GM10248 (cell line): ENCODE results near the gene TMEM161A.

Source experiments
- CTCF ChIA-PET: fragments of 300-600 bp; sonication (Branson Sonifier 250); formaldehyde crosslinking; extraction: SDS; loops from one replicate; lab custom pipeline; 2021; ENCODE audit warnings: antibody characterized with exemption; lab: Yijun Ruan, JAX
- POLR2A ChIA-PET: fragments of 350-650 bp; sonication (Branson Sonifier 250); formaldehyde crosslinking; extraction: SDS; loops from one replicate; lab custom pipeline; 2020; ENCODE audit warnings: antibody characterized with exemption; lab: Yijun Ruan, JAX
- DNase-seq: peaks from one replicate; pipeline ENCODE4 v3.0.0; 2012; ENCODE audit errors: extremely low spot score
- CTCF ChIP-seq: IDR thresholded peaks from 2 replicates; pipeline ENCODE4 v1.5.1; 2012; ENCODE audit warnings: mild to moderate bottlenecking, low read depth; ENCODE audit errors: extremely low read depth, missing control alignments, control extremely low read depth

The TMEM161A gene

DNA sequence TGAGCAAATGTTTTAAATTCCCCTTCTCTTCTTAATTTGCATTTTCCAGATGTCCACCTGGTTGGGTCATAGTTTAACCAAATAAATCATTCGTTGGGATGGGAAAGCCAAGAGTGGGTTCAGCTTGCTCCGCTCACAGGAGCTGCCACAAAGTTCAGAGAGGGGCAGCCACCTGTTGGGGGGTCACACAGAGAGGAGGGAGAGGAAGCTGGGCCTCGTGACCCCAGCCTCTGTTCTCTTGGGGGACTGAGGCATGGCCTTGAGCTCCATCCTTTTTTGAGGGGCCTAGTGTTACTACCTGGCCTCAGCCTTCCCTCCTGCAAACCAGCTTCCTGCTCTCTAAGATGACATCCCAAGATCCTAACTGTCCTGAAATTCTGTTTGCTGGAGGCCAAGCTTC lies 29.3 kb upstream of the TMEM161A start:
- no peak for DNase-seq
- TF ChIP-seq CTCF, result no peak
- ChIA-PET CTCF (interaction anchor here (1.3 to 14.0 kb wide), 3 partner anchors 9 to 22 kb away, joined by 5 to 302 read pairs (median 27); no protein-coding TSS in a partner anchor), POLR2A (no interaction called here)

GRCh38 chr19:19165396-19165795 lies 27.1 kb upstream of the TMEM161A start:
- POLR2A ChIA-PET, result no interaction called here
- CTCF ChIA-PET, result no interaction called here
- no peak for DNase-seq
- TF ChIP-seq CTCF, result no peak

DNA sequence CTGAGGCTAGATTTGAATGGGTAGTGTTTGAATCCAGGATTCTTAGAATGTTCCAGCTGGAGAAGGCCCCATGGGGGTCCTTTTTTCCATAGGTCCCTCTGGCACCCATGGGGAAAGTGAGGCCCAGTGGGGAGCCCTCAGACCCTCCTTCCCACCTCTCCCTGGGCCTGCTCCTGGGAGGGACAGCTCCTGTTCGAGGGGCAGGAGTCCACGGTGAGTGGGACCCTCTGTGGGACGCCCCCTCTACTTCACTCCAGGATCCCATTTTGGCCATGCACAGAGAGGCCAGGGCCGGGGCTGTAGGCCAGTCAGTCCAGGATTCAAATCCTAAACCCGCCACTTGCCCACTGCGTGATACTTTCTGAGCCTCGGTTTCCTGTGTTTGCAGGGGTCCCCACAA lies 24.2 kb upstream of the TMEM161A start:
- POLR2A ChIA-PET, result no interaction called here
- no peak for TF ChIP-seq CTCF
- CTCF ChIA-PET, result interaction anchor here (1.0 to 8.4 kb wide), 2 partner anchors 12 to 15 kb away, joined by 3 to 93 read pairs; no protein-coding TSS in a partner anchor
- DNase-seq, result no peak

DNA sequence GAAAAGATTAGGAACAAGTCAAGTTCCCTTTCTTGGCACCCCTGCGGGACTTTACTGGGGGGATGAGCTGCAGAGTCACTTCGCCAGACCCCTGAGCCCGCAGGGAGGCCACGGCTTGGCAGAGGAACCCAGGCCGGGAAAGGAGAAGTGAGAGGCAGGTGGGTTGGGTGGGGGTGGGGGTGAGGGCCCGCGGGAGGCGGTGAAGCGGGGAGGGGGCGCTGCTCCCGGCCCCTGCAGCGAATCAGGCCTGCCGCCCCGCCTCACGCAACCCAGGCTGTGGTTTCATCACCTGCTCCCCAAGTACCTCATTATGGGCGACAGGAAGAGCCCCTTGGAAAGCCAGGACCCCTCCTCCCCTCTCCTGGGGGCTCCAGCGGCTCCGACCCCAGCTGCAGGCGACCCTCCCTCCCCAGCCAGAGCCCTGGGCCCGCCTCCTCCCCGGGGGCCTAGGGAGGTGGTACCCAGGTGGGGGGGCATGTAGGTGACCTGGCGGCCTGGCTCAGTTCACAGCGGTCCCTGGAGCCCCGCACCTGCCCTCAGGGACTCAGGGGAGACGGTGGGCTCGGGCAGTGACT lies 22.3 kb upstream of the TMEM161A start:
- ChIA-PET POLR2A (interaction anchor here (1.4 kb wide), 1 partner anchor 10 kb away, joined by 4 read pairs; the partner anchor contains the start of gene MEF2B), CTCF (interaction anchor here (4.7 to 8.4 kb wide), 3 partner anchors 8 to 14 kb away, joined by 27 to 93 read pairs (median 67); partner anchors contain the start of gene MEF2B)
- no peak for TF ChIP-seq CTCF
- DNase-seq, result peak; percentile 79

DNA sequence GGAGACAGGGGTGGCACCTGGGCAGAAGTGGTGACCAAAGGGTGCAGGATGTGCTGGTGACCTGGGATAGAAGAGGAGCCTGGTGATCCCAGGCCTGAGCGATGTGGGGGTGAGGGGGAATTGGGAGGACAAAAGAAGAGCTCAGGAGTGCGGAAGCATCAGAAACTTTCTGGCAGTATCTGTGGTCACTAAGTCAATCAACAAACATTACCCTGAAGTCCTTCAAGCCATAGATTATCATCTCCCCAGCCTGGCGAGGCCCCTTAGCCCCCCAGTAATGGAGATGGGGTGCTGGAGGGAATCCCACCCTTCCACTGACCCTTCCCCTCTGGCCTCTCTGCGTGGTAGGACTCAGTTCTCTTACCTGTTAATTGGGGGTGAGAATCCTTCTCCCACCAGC lies 21.3 kb upstream of the TMEM161A start:
- CTCF ChIA-PET, result interaction anchor here (1.0 to 8.4 kb wide), 4 partner anchors 9 to 49 kb away, joined by 3 to 93 read pairs (median 47); partner anchors contain the start of gene MEF2B

DNA sequence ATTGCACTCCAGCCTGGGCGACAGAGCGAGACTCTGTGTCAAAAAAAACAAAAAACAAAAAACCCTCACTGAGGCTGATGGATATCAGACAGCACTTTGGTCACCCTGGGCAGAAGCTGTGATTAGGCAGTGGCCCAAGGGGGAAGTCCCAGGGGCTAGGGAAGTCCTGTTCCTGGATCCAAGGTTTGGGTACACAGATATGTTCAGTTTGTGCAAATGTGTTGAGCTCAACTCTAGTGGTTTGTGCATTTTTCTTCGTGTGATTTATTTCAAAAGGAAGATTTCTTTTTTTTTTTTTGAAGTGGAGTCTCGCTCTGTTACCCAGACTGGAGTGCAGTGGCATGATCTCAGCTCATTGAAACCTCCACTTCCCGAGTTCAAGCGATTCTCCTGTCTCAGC lies 19.5 kb upstream of the TMEM161A start:
- ChIA-PET CTCF (interaction anchor here (0.5 to 8.4 kb wide), 6 partner anchors 10 to 62 kb away, joined by 3 to 93 read pairs (median 19); partner anchors contain the start of gene MEF2B), POLR2A (interaction anchor here (0.7 to 1.5 kb wide), 4 partner anchors 11 to 871 kb away, joined by 3 to 5 read pairs (median 4); partner anchors contain the start of gene MEF2B)
- DNase-seq, result no peak
- no peak for TF ChIP-seq CTCF

More for the DNA sequence above, 21.3 kb upstream of the TMEM161A start:
- POLR2A ChIA-PET, result interaction anchor here (1.4 kb wide), 1 partner anchor 11 kb away, joined by 4 read pairs; the partner anchor contains the start of gene MEF2B
- no peak for TF ChIP-seq CTCF
- DNase-seq, result no peak
